Measurements from ENCODE around the gene RNF166. TPM values are rescaled to one million over a fixed set of nuclear protein-coding genes. Genes with fewer than 3 reads are reported as not detected.

Gene RNF166
- total and polyA plus RNA-seq, 2 of the 13 experiments (the other 11 are each of a cell fraction or from before 2014, with no cell fraction given), result 21.4 to 23.0 TPM

GRCh38 chr16:88702371-88703210 is 3.6 kb downstream of the RNF166 start:
- in situ Hi-C loops (cut with HindIII; ENCODE audit: extremely low pct_ligation_motif_present, low pct_unique_long_range_greater_than_20kb) (no loop called here), intact Hi-C loops (cut with micrococcal nuclease; ENCODE audit: unreplicated experiment) (no loop called here)
- ChIA-PET CTCF (ENCODE audit: low intra/inter-chr PET ratio, low total read pairs) (no interaction called here), POLR2A (interaction anchor here (1.7 kb wide), 1 partner anchor 40 kb away, joined by 3 read pairs; the partner anchor contains the start of gene MVD)
- H3K27ac ChIP-seq (ENCODE audit: extremely low read length, insufficient read depth, low read length), result no peak overlapping the region
- peaks cover 8% of the 10 kb centered on the region in 2 experiments; a peak in 4 of 5 replicates for H3K36me3 ChIP-seq (replicated peaks in 1 of 2; ENCODE audit: control insufficient read depth in 1 of 2, insufficient read depth in 2 of 2, low read length in 2 of 2)
- no peaks in the 10 kb centered on the region for H4K20me1 ChIP-seq (ENCODE audit: insufficient read depth, low read length)
- 91% methylated on average over 30 of the region's 31 CpGs for WGBS (ENCODE audit: low lambda C conversion rate)
- H3K79me2 ChIP-seq (ENCODE audit: insufficient read depth, low read length), result peaks cover 25% of the 10 kb centered on the region
- ATAC-seq (no peak), DNase-seq (ENCODE audit: low spot score) (no peak), FAIRE-seq (no peak)
- no peak overlapping the region for H2AFZ ChIP-seq (ENCODE audit: low read length)
- no TSS peak for BruUV-seq (replicated peaks)
- H3K9ac ChIP-seq (ENCODE audit: insufficient read depth, low read depth, low read length), result no peak overlapping the region
- H3K4me3 ChIP-seq (replicated peaks in 1 of 3; ENCODE audit: insufficient read depth in 1 of 3, low read depth in 2 of 3, low read length in 3 of 3), result no peak overlapping the region
- H3K9me3 ChIP-seq (ENCODE audit: low read length), result no peaks in the 10 kb centered on the region
- TF ChIP-seq SRY (CRISPR knock-in tag; IDR thresholded peaks at IDR 0.05) (no peak), ZNF589 (CRISPR knock-in tag; conservative IDR thresholded peaks at IDR 0.05) (no peak), ZNF619 (CRISPR knock-in tag; IDR thresholded peaks at IDR 0.05) (no peak), KAT7 (CRISPR knock-in tag; IDR thresholded peaks at IDR 0.05; ENCODE audit: borderline replicate concordance) (no peak), ZC3H13 (CRISPR knock-in tag; IDR thresholded peaks at IDR 0.05) (no peak), FOXJ3 (CRISPR knock-in tag; IDR thresholded peaks at IDR 0.05; ENCODE audit: borderline replicate concordance) (no peak), ATRX (CRISPR knock-in tag; IDR thresholded peaks at IDR 0.05; ENCODE audit: borderline replicate concordance) (no peak), ZNF713 (CRISPR knock-in tag; IDR thresholded peaks at IDR 0.05) (no peak), HIVEP1 (CRISPR knock-in tag; IDR thresholded peaks at IDR 0.05) (no peak), KDM1A (CRISPR knock-in tag; IDR thresholded peaks at IDR 0.05) (no peak), NFYC (CRISPR knock-in tag; IDR thresholded peaks at IDR 0.05) (no peak), ZNF20 (CRISPR knock-in tag; IDR thresholded peaks at IDR 0.05) (no peak), MXD3 (CRISPR knock-in tag; IDR thresholded peaks at IDR 0.05) (no peak), ZNF326 (CRISPR knock-in tag; IDR thresholded peaks at IDR 0.05; ENCODE audit: borderline replicate concordance) (no peak), RNF2 (conservative IDR thresholded peaks at IDR 0.05; ENCODE audit: low read depth) (no peak), NR2F1 (CRISPR knock-in tag; IDR thresholded peaks at IDR 0.05) (no peak), ATF1 (CRISPR knock-in tag; IDR thresholded peaks at IDR 0.05) (no peak), BRF2 (CRISPR knock-in tag; IDR thresholded peaks at IDR 0.05) (no peak), RELA (CRISPR knock-in tag; IDR thresholded peaks at IDR 0.05) (no peak)
- H3K4me1 ChIP-seq (ENCODE audit: insufficient read depth, low read length), result peaks cover 63% of the 10 kb centered on the region
- no peak overlapping the region for H3K4me2 ChIP-seq (ENCODE audit: low read depth, low read length)
- peaks cover 0 to 3% of the 10 kb centered on the region in 2 experiments; a peak in 1 of 5 replicates for H3K27me3 ChIP-seq (ENCODE audit: control insufficient read depth in 1 of 2, insufficient read depth in 2 of 2, low read length in 2 of 2)
